ENCODE results near the gene DHX29. TPM values are rescaled to one million over a fixed set of nuclear protein-coding genes. Genes with fewer than 3 reads are reported as not detected.

The DHX29 gene
- total RNA-seq, 1 donor from 2014 or later: 21.1 TPM

GRCh38 chr5:55218967-55219366, 88.5 kb downstream of the DHX29 start:
- Mint-ChIP-seq H3K27me3 (ENCODE audit: unreplicated experiment) (peaks cover 12% of the 10 kb centered on the region), H3K27ac (ENCODE audit: unreplicated experiment) (no peak overlapping the region), H3K36me3 (ENCODE audit: low read depth, unreplicated experiment) (no peaks in the 10 kb centered on the region), H3K4me3 (ENCODE audit: unreplicated experiment) (no peak overlapping the region), H3K9me3 (ENCODE audit: unreplicated experiment) (no peaks in the 10 kb centered on the region), H3K4me1 (ENCODE audit: unreplicated experiment) (peaks cover 16% of the 10 kb centered on the region)
- TF ChIP-seq CTCF (IDR thresholded peaks at IDR 0.05; ENCODE audit: unreplicated experiment): no peak
- no peak for DNase-seq (ENCODE audit: low spot score)

GRCh38 chr5:55211184-55211874, 96.2 kb downstream of the DHX29 start:
- Mint-ChIP-seq H3K27me3 (ENCODE audit: unreplicated experiment) (no peaks in the 10 kb centered on the region), H3K27ac (ENCODE audit: unreplicated experiment) (no peak overlapping the region), H3K9me3 (ENCODE audit: unreplicated experiment) (no peaks in the 10 kb centered on the region), H3K4me1 (ENCODE audit: unreplicated experiment) (no peaks in the 10 kb centered on the region), H3K36me3 (ENCODE audit: low read depth, unreplicated experiment) (no peaks in the 10 kb centered on the region), H3K4me3 (ENCODE audit: unreplicated experiment) (no peak overlapping the region)
- no peak for DNase-seq (ENCODE audit: low spot score)
- no peak for TF ChIP-seq CTCF (IDR thresholded peaks at IDR 0.05; ENCODE audit: unreplicated experiment)

Other genes starting within 250 kb of the DHX29 start
- gene GZMA, start 205.0 kb downstream of the DHX29 start, total RNA-seq (ENCODE audit: unreplicated experiment): 0.62 TPM
- gene GPX8, start 147.5 kb downstream of the DHX29 start, total RNA-seq (ENCODE audit: unreplicated experiment): 40.9 TPM
- not detected for gene CDC20B, start 134.5 kb downstream of the DHX29 start, total RNA-seq (ENCODE audit: unreplicated experiment)
- not detected for gene MCIDAS, start 80.4 kb downstream of the DHX29 start, total RNA-seq (ENCODE audit: unreplicated experiment)
- 0.15 TPM for gene CCNO, start 74.1 kb downstream of the DHX29 start, total RNA-seq (ENCODE audit: unreplicated experiment)
- 54.4 TPM for gene MTREX, start 295 bp upstream of the DHX29 start, total RNA-seq (ENCODE audit: unreplicated experiment)
- 11.3 TPM for gene PLPP1, start 227.3 kb upstream of the DHX29 start, total RNA-seq (ENCODE audit: unreplicated experiment)

Measured in endothelial cell (in vitro differentiated cells).